Measurements from ENCODE around the gene RFPL4AL1.

DNA sequence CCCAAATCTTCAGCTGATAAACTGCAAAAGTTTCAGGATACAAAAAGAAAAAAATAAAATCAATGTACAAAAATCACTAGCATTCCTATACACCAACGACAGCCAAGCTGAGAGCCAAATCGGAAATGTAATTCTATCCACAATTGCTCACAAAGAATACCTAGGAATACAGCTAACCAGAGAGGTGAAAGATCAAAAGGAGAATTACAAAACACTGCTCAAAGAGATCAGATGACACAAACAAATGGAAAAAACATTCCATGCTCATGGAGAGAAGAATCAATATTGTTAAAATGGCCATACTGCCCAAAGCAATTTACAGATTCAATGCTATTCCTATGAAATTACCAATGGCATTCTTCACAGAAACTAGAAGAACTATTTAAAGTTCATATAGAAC, 33.4 kb downstream of the RFPL4AL1 start:
- TF ChIP-seq RELB (IDR thresholded peaks at IDR 0.05; ENCODE audit: low read depth): no peak
- TF ChIP-seq, protein P1, sequence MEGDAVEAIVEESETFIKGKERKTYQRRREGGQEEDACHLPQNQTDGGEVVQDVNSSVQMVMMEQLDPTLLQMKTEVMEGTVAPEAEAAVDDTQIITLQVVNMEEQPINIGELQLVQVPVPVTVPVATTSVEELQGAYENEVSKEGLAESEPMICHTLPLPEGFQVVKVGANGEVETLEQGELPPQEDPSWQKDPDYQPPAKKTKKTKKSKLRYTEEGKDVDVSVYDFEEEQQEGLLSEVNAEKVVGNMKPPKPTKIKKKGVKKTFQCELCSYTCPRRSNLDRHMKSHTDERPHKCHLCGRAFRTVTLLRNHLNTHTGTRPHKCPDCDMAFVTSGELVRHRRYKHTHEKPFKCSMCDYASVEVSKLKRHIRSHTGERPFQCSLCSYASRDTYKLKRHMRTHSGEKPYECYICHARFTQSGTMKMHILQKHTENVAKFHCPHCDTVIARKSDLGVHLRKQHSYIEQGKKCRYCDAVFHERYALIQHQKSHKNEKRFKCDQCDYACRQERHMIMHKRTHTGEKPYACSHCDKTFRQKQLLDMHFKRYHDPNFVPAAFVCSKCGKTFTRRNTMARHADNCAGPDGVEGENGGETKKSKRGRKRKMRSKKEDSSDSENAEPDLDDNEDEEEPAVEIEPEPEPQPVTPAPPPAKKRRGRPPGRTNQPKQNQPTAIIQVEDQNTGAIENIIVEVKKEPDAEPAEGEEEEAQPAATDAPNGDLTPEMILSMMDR (IDR thresholded peaks at IDR 0.05 in 2 of 3, conservative IDR thresholded peaks at IDR 0.05 in 1 of 3; ENCODE audit: control insufficient read depth in 2 of 3, extremely low read depth in 1 of 3, insufficient read depth in 1 of 3, low read depth in 3 of 3, low read length in 3 of 3): no peak
- TF ChIP-seq POLR2AphosphoS5 (IDR thresholded peaks at IDR 0.05; ENCODE audit: low read length): no peak
- TF ChIP-seq ESRRA (IDR thresholded peaks at IDR 0.05; ENCODE audit: low read length): no peak
- TF ChIP-seq, protein P2, sequence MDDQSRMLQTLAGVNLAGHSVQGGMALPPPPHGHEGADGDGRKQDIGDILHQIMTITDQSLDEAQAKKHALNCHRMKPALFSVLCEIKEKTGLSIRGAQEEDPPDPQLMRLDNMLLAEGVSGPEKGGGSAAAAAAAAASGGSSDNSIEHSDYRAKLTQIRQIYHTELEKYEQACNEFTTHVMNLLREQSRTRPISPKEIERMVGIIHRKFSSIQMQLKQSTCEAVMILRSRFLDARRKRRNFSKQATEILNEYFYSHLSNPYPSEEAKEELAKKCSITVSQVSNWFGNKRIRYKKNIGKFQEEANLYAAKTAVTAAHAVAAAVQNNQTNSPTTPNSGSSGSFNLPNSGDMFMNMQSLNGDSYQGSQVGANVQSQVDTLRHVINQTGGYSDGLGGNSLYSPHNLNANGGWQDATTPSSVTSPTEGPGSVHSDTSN (IDR thresholded peaks at IDR 0.05; ENCODE audit: insufficient replicate concordance, low read depth, low read length): no peak

All from GM12878 (cell line).